H1 (cell line): ENCODE measurements around the gene ARNT2. TPM values are rescaled to one million over a fixed set of nuclear protein-coding genes. Genes with fewer than 3 reads are reported as not detected.

Experiments used
- CTCF ChIA-PET: fragments of 300-600 bp; sonication (Branson Sonifier 250); formaldehyde crosslinking; loops from one replicate; lab custom pipeline; 2021; ENCODE audit not compliant: partially characterized antibody; lab: Charles Lee
- POLR2A ChIA-PET: fragments of 300-600 bp; sonication (Branson Sonifier 250); formaldehyde crosslinking; loops from one replicate; lab custom pipeline; 2021; ENCODE audit warnings: inconsistent platforms; ENCODE audit not compliant: partially characterized antibody; lab: Charles Lee
- DNase-seq, 2 experiments: peaks; one replicate each; pipeline versions ENCODE4 v3.0.0 to v3.0.0-alpha.2; 2010 to 2022; ENCODE audit warnings: low spot score in 2 of 2, low read depth in 1 of 2, mixed read lengths in 1 of 2
- FAIRE-seq: peaks from 2 replicates; lab custom pipeline; 2011; peaks lifted over from hg19 to GRCh38; lab: Jason Lieb, UNC
- H2AFZ ChIP-seq: 2 replicates; pipeline ENCODE4 v1.8.1; 2012; ENCODE audit warnings: low read length, inconsistent platforms
- H2AK5ac ChIP-seq: 2 replicates; pipeline ENCODE4 v1.6.1; 2013; ENCODE audit warnings: low read depth, low read length
- H2BK120ac ChIP-seq: replicated peaks from 2 replicates; pipeline ENCODE3; 2013; ENCODE audit warnings: low read depth, low read length, inconsistent platforms
- H2BK12ac ChIP-seq: 2 replicates; pipeline ENCODE4 v1.6.1; 2013; ENCODE audit warnings: low read depth, low read length
- H2BK15ac ChIP-seq: 2 replicates; pipeline ENCODE4 v1.6.1; 2013; ENCODE audit warnings: low read length
- H2BK20ac ChIP-seq: 2 replicates; pipeline ENCODE4 v1.6.1; 2013; ENCODE audit warnings: low read length
- H2BK5ac ChIP-seq: 2 replicates; pipeline ENCODE4 v1.6.1; 2013; ENCODE audit warnings: low read depth, low read length
- H3K14ac ChIP-seq: 2 replicates; pipeline ENCODE4 v1.6.1; 2013; ENCODE audit warnings: inconsistent platforms; ENCODE audit not compliant: insufficient read length
- H3K18ac ChIP-seq: 2 replicates; pipeline ENCODE4 v1.6.1; 2013; ENCODE audit warnings: low read length; ENCODE audit errors: extremely low read depth
- H3K23ac ChIP-seq: 2 replicates; pipeline ENCODE4 v1.6.1; 2013; ENCODE audit warnings: inconsistent platforms; ENCODE audit not compliant: insufficient read length
- H3K23me2 ChIP-seq: 2 replicates; pipeline ENCODE4 v1.6.1; 2013; ENCODE audit warnings: low read depth, low read length
- H3K27ac ChIP-seq: 2 replicates; pipeline ENCODE4 v1.6.1; 2011; ENCODE audit warnings: low read depth, low read length, inconsistent platforms
- H3K27me3 ChIP-seq, 4 experiments: replicated peaks in 1 of 4; 1 replicate in 1 of 4; 2 replicates in 3 of 4; pipeline versions ENCODE4 v1.6.1 to v1.8.1; 2011 to 2013; ENCODE audit warnings: low read length in 3 of 4, mild to moderate bottlenecking in 3 of 4, inconsistent platforms in 2 of 4, mixed read lengths in 2 of 4, moderate library complexity in 1 of 4; ENCODE audit not compliant: control insufficient read depth in 3 of 4, insufficient read depth in 3 of 4; ENCODE audit errors: extremely low read depth in 1 of 4
- H3K36me3 ChIP-seq, 4 experiments: 2 replicates each; pipeline versions ENCODE4 v1.6.1 to v1.8.1; 2011 to 2013; ENCODE audit warnings: mild to moderate bottlenecking in 4 of 4, low read length in 3 of 4, moderate library complexity in 2 of 4, control low read depth in 1 of 4, inconsistent platforms in 1 of 4; ENCODE audit not compliant: insufficient read depth in 4 of 4, control insufficient read depth in 2 of 4
- H3K4ac ChIP-seq: replicated peaks from 2 replicates; pipeline ENCODE3; 2013; ENCODE audit warnings: low read length, low read depth, mixed read lengths, inconsistent platforms; ENCODE audit not compliant: insufficient read length
- H3K4me1 ChIP-seq, 4 experiments: replicated peaks in 1 of 4; 1 replicate in 1 of 4; 2 replicates in 3 of 4; pipeline versions ENCODE4 v1.6.1 to v1.8.1; 2011 to 2013; ENCODE audit warnings: low read length in 3 of 4, inconsistent platforms in 2 of 4, mixed read lengths in 1 of 4; ENCODE audit not compliant: insufficient read depth in 4 of 4, control insufficient read depth in 3 of 4
- H3K4me2 ChIP-seq, 2 experiments: 2 replicates each; pipeline versions ENCODE4 v1.6.1 to v1.8.1; 2011 to 2013; ENCODE audit warnings: low read depth in 2 of 2, low read length in 2 of 2, control low read depth in 1 of 2, inconsistent platforms in 1 of 2, mild to moderate bottlenecking in 1 of 2; ENCODE audit not compliant: insufficient read depth in 1 of 2
- H3K4me3 ChIP-seq, 4 experiments: fragments of 200-600, 300-600 bp in 1 of 4; sonication (generic), shearing (Covaris generic), sonication (Bioruptor Twin) in 1 of 4; 2 replicates each; pipeline versions ENCODE4 v1.5.1 to v1.8.1; 2011 to 2016; ENCODE audit warnings: low read length in 4 of 4, low read depth in 3 of 4, control low read depth in 2 of 4, inconsistent platforms in 2 of 4, mild to moderate bottlenecking in 2 of 4, mixed read lengths in 1 of 4, moderate library complexity in 1 of 4; ENCODE audit not compliant: insufficient read depth in 2 of 4; ENCODE audit errors: extremely low read depth in 1 of 4
- H3K56ac ChIP-seq: replicated peaks from 2 replicates; pipeline ENCODE3; 2013; ENCODE audit warnings: low read depth, mild to moderate bottlenecking, mixed read lengths, low read length, inconsistent platforms; ENCODE audit not compliant: insufficient read length
- H3K79me1 ChIP-seq: 2 replicates; pipeline ENCODE4 v1.6.1; 2013; ENCODE audit warnings: low read depth, low read length, control low read depth
- H3K79me2 ChIP-seq, 2 experiments: 2 replicates each; pipeline versions ENCODE4 v1.6.1 to v1.8.1; 2012 to 2013; ENCODE audit warnings: low read length in 2 of 2, mild to moderate bottlenecking in 2 of 2, inconsistent platforms in 1 of 2; ENCODE audit not compliant: insufficient read depth in 2 of 2, control insufficient read depth in 1 of 2
- H3K9ac ChIP-seq, 4 experiments: replicated peaks in 1 of 4; 1 replicate in 1 of 4; 2 replicates in 3 of 4; pipeline versions ENCODE4 v1.6.1 to v1.8.1; 2011 to 2013; ENCODE audit warnings: low read depth in 3 of 4, low read length in 3 of 4, control low read depth in 2 of 4, mild to moderate bottlenecking in 2 of 4, moderate library complexity in 2 of 4, inconsistent platforms in 1 of 4; ENCODE audit errors: extremely low read depth in 1 of 4
- H3K9me3 ChIP-seq, 2 experiments: 2 replicates each; pipeline versions ENCODE4 v1.6.1 to v1.8.1; 2012 to 2013; ENCODE audit warnings: mild to moderate bottlenecking in 2 of 2, moderate library complexity in 2 of 2, control low read depth in 1 of 2, inconsistent platforms in 1 of 2, low read depth in 1 of 2, low read length in 1 of 2, mixed read lengths in 1 of 2; ENCODE audit not compliant: insufficient read depth in 2 of 2
- H4K20me1 ChIP-seq, 2 experiments: replicated peaks in 1 of 2; 2 replicates each; pipeline versions ENCODE3 to v1.8.1; 2011 to 2013; ENCODE audit warnings: inconsistent platforms in 2 of 2, low read length in 2 of 2, mild to moderate bottlenecking in 1 of 2; ENCODE audit not compliant: insufficient read depth in 2 of 2, control insufficient read depth in 1 of 2
- H4K5ac ChIP-seq: 2 replicates; pipeline ENCODE4 v1.6.1; 2013; ENCODE audit warnings: low read length, low read depth, mixed read lengths, inconsistent platforms; ENCODE audit not compliant: insufficient read length
- H4K8ac ChIP-seq: 2 replicates; pipeline ENCODE4 v1.8.0; 2013; ENCODE audit warnings: mild to moderate bottlenecking, moderate library complexity, low read length, inconsistent platforms; ENCODE audit not compliant: insufficient read depth; ENCODE audit errors: extremely low read depth
- H4K91ac ChIP-seq: replicated peaks from 2 replicates; pipeline ENCODE3; 2013; ENCODE audit warnings: low read length, mixed read lengths, inconsistent platforms; ENCODE audit not compliant: insufficient read length
- ATF2 ChIP-seq: IDR thresholded peaks from 2 replicates; pipeline ENCODE4 v1.6.1; 2012; ENCODE audit warnings: low read length, inconsistent platforms
- CREB1 ChIP-seq: IDR thresholded peaks from 2 replicates; pipeline ENCODE4 v1.6.1; 2012; ENCODE audit warnings: inconsistent platforms
- EGR1 ChIP-seq: IDR thresholded peaks from 2 replicates; pipeline ENCODE4 v1.6.1; 2011; ENCODE audit warnings: low read depth, low read length, borderline replicate concordance
- EZH2 ChIP-seq: fragments of 200-600 bp; sonication (generic); IDR thresholded peaks from 2 replicates; pipeline ENCODE4 v1.7.1; 2012; ENCODE audit warnings: low read depth, mild to moderate bottlenecking, moderate library complexity, low read length, inconsistent platforms; ENCODE audit not compliant: severe bottlenecking
- GABPA ChIP-seq: IDR thresholded peaks from 2 replicates; pipeline ENCODE4 v1.6.1; 2011; ENCODE audit warnings: mild to moderate bottlenecking, low read length, moderate library complexity, borderline replicate concordance; ENCODE audit not compliant: insufficient read depth
- GTF2F1 ChIP-seq: IDR thresholded peaks from 2 replicates; pipeline ENCODE4 v1.6.1; 2012; ENCODE audit warnings: low read depth, low read length, improper control_type of control experiment, borderline replicate concordance
- HDAC2 ChIP-seq, 2 experiments: fragments of 300-600 bp in 1 of 2; sonication (generic) in 1 of 2; IDR thresholded peaks; 2 replicates each; pipeline ENCODE4 v1.6.1; 2011 to 2012; ENCODE audit warnings: low read depth in 2 of 2, low read length in 2 of 2, mild to moderate bottlenecking in 2 of 2, moderate library complexity in 2 of 2, borderline replicate concordance in 1 of 2, inconsistent platforms in 1 of 2
- NRF1 ChIP-seq: IDR thresholded peaks from 2 replicates; pipeline ENCODE4 v1.6.1; 2011; ENCODE audit warnings: mild to moderate bottlenecking, low read depth, low read length, improper control_type of control experiment
- SIX5 ChIP-seq: IDR thresholded peaks from 2 replicates; pipeline ENCODE4 v1.6.1; 2011; ENCODE audit warnings: mild to moderate bottlenecking, low read depth, low read length
- SP2 ChIP-seq: IDR thresholded peaks from 2 replicates; pipeline ENCODE4 v1.6.1; 2012; ENCODE audit warnings: mild to moderate bottlenecking, low read length, inconsistent platforms
- whole genome bisulfite sequencing, 2 experiments: shearing (Covaris generic) in 1 of 2; methylation state at CpG; one replicate each; pipeline versions ENCODE4 v1.1.6 to v1.1.7; 2013 to 2015; ENCODE audit warnings: low lambda C conversion rate in 2 of 2, mixed read lengths in 2 of 2, inconsistent platforms in 1 of 2, low coverage in 1 of 2, missing lambda C conversion rate in 1 of 2; ENCODE audit not compliant: insufficient replicate concordance in 2 of 2, insufficient coverage in 1 of 2, insufficient read length in 1 of 2; ENCODE audit errors: extremely low coverage in 1 of 2, missing lambda C conversion rate in 1 of 2; 5-methylcytosine and 5-hydroxymethylcytosine counted together
- polyA plus RNA-seq, 7 experiments: library from polyadenylated mRNA; depleted of rRNA in 3 of 7; stranded (reverse) in 5 of 7; unstranded in 2 of 7; fragments of >200 nt in 5 of 7; fragments of 200-250 nt in 2 of 7; gene quantifications; 1 replicate in 5 of 7; 2 replicates in 1 of 7; 4 replicates in 1 of 7; pipeline versions ENCODE4 v1.2.1 to v1.2.3, GENCODE V29; 2011 to 2013; ENCODE audit warnings: missing spikeins in 2 of 7, mixed read lengths in 2 of 7
- total RNA-seq: library from RNA; stranded (reverse); fragmentation: NEBNext Ultra II Directional; extraction: Animal tissue kit (Norgen Biotek cat#: 25700); gene quantifications from 2 replicates; pipeline ENCODE4 v1.2.1, GENCODE V29; 2021

ARNT2 gene
- total and polyA plus RNA-seq, 2 of the 8 experiments (the other 6 are each of a cell fraction or from before 2014, with no cell fraction given), result 9.5 to 14.6 TPM

DNA sequence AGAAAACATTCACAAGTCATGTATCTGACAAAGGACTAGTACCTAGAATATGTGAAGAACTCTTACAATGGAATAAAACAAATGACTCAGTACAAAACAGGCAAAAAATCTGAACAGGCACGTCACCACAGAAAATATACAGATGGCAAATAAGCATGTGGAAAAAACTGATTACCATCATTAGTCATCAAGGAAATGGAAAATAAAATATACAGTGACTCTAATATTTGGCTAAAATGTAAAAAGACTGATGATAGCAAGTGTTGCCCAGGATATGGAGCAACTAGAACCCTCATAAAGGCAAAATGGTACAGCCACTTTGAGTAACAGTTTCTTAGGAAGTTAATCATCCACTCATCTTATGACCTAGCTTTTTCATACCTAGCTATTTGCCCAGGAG is 195.2 kb downstream of the ARNT2 start:
- no peak overlapping the region for H3K9ac ChIP-seq
- H2BK20ac ChIP-seq, result no peak overlapping the region
- H3K23ac ChIP-seq, result no peak overlapping the region
- POLR2A ChIA-PET, result no interaction called here
- H2AFZ ChIP-seq, result no peak overlapping the region
- no peak overlapping the region for H2BK5ac ChIP-seq
- H2BK15ac ChIP-seq, result no peak overlapping the region
- no peaks in the 10 kb centered on the region for H3K9me3 ChIP-seq
- no peak overlapping the region for H3K4ac ChIP-seq
- H3K79me1 ChIP-seq, result no peaks in the 10 kb centered on the region
- TF ChIP-seq EZH2 (no peak), ATF2 (no peak), NRF1 (no peak), SP2 (no peak), GABPA (no peak), HDAC2 (IDR thresholded peaks at IDR 0.05; ENCODE audit: borderline replicate concordance in 1 of 2, low read depth in 2 of 2, low read length in 2 of 2) (no peak), CREB1 (no peak), SIX5 (no peak), GTF2F1 (no peak), EGR1 (no peak)
- no peak overlapping the region for H4K8ac ChIP-seq
- CTCF ChIA-PET, result interaction anchor here (0.8 to 1.2 kb wide), 3 partner anchors 30 to 177 kb away, joined by 3 to 4 read pairs (median 3); no protein-coding TSS in a partner anchor
- H3K4me1 ChIP-seq, result peaks cover 0 to 2% (median 0%) of the 10 kb centered on the region in 4 experiments; a peak in 3 of 7 replicates
- no peaks in the 10 kb centered on the region for H3K36me3 ChIP-seq
- H3K27me3 ChIP-seq, result no peaks in the 10 kb centered on the region; a peak in 2 of 7 replicates
- H3K23me2 ChIP-seq, result no peaks in the 10 kb centered on the region
- 90% methylated on average over 1 of the region's 1 CpG; no CpG with 5 or more reads in 1 of the 2 experiments for WGBS, 2 experiments
- no peak overlapping the region for H3K4me3 ChIP-seq
- no peak overlapping the region for H2BK12ac ChIP-seq
- DNase-seq (no peak), FAIRE-seq (no peak)
- H3K79me2 ChIP-seq, result no peaks in the 10 kb centered on the region
- H4K91ac ChIP-seq, result no peak overlapping the region
- no peak overlapping the region for H3K27ac ChIP-seq
- H2AK5ac ChIP-seq, result no peak overlapping the region
- H4K20me1 ChIP-seq, result no peaks in the 10 kb centered on the region
- no peak overlapping the region for H2BK120ac ChIP-seq
- H3K14ac ChIP-seq, result no peak overlapping the region
- H3K4me2 ChIP-seq, result no peak overlapping the region
- no peak overlapping the region for H3K18ac ChIP-seq
- no peak overlapping the region for H4K5ac ChIP-seq
- no peak overlapping the region for H3K56ac ChIP-seq
